ENCODE measurements around the gene ITK.
"Not testable (repeated sequence)": the region's sequence is repeated elsewhere in the genome, so short reads cannot be mapped to it uniquely, and the experiment has no call there.

The ITK gene

GRCh38 chr5:157168286-157168685, 12.4 kb upstream of the ITK start:
- DNase-seq: no peak

- DNase-seq: no peak
Measured at GRCh38 chr5:157172403-157172802, 8.2 kb upstream of the ITK start.

GRCh38 chr5:157175071-157175612, 5.5 kb upstream of the ITK start:
- DNase-seq: no peak

GRCh38 chr5:157177953-157178352, 2.7 kb upstream of the ITK start:
- DNase-seq: no peak

GRCh38 chr5:157178966-157179365, 1.7 kb upstream of the ITK start:
- DNase-seq: no peak

- no peak for DNase-seq
Measured at GRCh38 chr5:157182143-157182757, 1.6 kb downstream of the ITK start.

- no peak for DNase-seq
Measured at GRCh38 chr5:157184117-157184670, 3.6 kb downstream of the ITK start.

- DNase-seq: not testable (repeated sequence)
Measured at GRCh38 chr5:157185122-157185521, 4.5 kb downstream of the ITK start.

- no peak for DNase-seq
Measured at GRCh38 chr5:157186309-157187045, 5.8 kb downstream of the ITK start.

- no peak for DNase-seq
Measured at GRCh38 chr5:157187046-157187754, 6.6 kb downstream of the ITK start.

- no peak for DNase-seq
Measured at GRCh38 chr5:157188270-157188669, 7.6 kb downstream of the ITK start.

- DNase-seq: no peak
Measured at GRCh38 chr5:157189223-157189622, 8.6 kb downstream of the ITK start.

- DNase-seq: no peak
Measured at GRCh38 chr5:157193699-157194424, 13.2 kb downstream of the ITK start.

- no peak for DNase-seq
Measured at GRCh38 chr5:157196045-157196444, 15.4 kb downstream of the ITK start.

GRCh38 chr5:157197086-157197485, 16.4 kb downstream of the ITK start:
- DNase-seq: no peak

GRCh38 chr5:157198277-157198986, 17.8 kb downstream of the ITK start:
- DNase-seq: no peak

- DNase-seq: no peak
Measured at GRCh38 chr5:157201857-157202256, 21.2 kb downstream of the ITK start.

GRCh38 chr5:157203417-157203816, 22.8 kb downstream of the ITK start:
- no peak for DNase-seq

GRCh38 chr5:157204765-157205164, 24.1 kb downstream of the ITK start:
- DNase-seq: no peak

GRCh38 chr5:157205708-157206107, 25.1 kb downstream of the ITK start:
- no peak for DNase-seq

GRCh38 chr5:157210652-157211051, 30.0 kb downstream of the ITK start:
- DNase-seq: peak; percentile 31

GRCh38 chr5:157212307-157212706, 31.7 kb downstream of the ITK start:
- DNase-seq: no peak

Data from HCEC 1CT (cell line).